Ectodermal cell (in vitro differentiated cells): ENCODE measurements around the gene CTRB1.
A peak's percentile ranks its signal among the peaks of the same experiment; 100 is the strongest.
"Not testable (repeated sequence)": the region's sequence is repeated elsewhere in the genome, so short reads cannot be mapped to it uniquely, and the experiment has no call there.

Source experiments
- H3K27ac ChIP-seq: 2 replicates; pipeline ENCODE4 v1.7.0; 2013; ENCODE audit warnings: mild to moderate bottlenecking, low read depth, low read length; ENCODE audit not compliant: insufficient read depth, poor library complexity, severe bottlenecking
- H3K27me3 ChIP-seq: 2 replicates; pipeline ENCODE4 v1.7.0; 2013; ENCODE audit warnings: mild to moderate bottlenecking, low read length; ENCODE audit not compliant: insufficient read depth, control insufficient read depth, poor library complexity, severe bottlenecking
- H3K36me3 ChIP-seq: one replicate; pipeline ENCODE4 v1.7.0; 2013; ENCODE audit warnings: low read length; ENCODE audit not compliant: control insufficient read depth, insufficient read depth
- H3K4me1 ChIP-seq: one replicate; pipeline ENCODE4 v1.7.0; 2013; ENCODE audit warnings: low read length; ENCODE audit not compliant: control insufficient read depth, insufficient read depth
- H3K4me3 ChIP-seq: 2 replicates; pipeline ENCODE4 v1.7.0; 2013; ENCODE audit warnings: low read depth, low read length, control low read depth; ENCODE audit not compliant: insufficient read depth
- H3K9me3 ChIP-seq: 2 replicates; pipeline ENCODE4 v1.7.0; 2013; ENCODE audit warnings: mild to moderate bottlenecking, low read length, moderate library complexity; ENCODE audit not compliant: control insufficient read depth
- WGBS, 2 experiments: methylation state at CpG; one replicate each; pipeline ENCODE4 v1.1.7; 2013; ENCODE audit warnings: missing lambda C conversion rate in 2 of 2; 5-methylcytosine and 5-hydroxymethylcytosine counted together

CTRB1 gene

GRCh38 chr16:75271441-75272096 is 52.8 kb downstream of the CTRB1 start:
- Histone ChIP-seq H3K27me3 (no peaks in the 10 kb centered on the region), H3K9me3 (no peaks in the 10 kb centered on the region), H3K27ac (peak overlapping the region; percentile 41), H3K36me3 (no peaks in the 10 kb centered on the region), H3K4me1 (no peaks in the 10 kb centered on the region), H3K4me3 (no peak overlapping the region)
- 90 to 92% methylated on average over 6 of the region's 6 CpGs for WGBS, 2 experiments

DNA sequence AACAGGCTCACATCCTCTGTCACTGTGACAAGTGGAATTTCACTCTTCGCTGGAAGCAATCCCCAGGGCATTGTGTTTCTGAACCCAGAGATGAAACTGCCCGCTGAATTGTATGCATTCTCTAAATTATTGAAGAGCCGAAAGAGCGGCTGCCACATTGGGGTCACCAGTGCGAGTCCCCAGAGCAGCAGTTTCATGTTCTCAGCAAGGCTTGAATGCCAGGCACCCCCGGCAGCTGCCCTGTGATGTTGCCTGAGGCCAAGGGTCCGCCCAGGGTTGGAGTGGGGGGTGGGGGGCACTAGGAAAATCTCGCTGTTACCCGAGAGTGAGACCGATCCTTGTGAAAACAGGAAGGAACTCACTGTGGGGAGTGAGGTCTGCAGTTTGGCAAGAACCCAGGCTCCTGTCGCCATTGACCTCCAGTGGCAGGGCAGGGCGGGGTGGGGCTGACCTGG is 53.3 kb downstream of the CTRB1 start:
- no peak overlapping the region for H3K4me3 ChIP-seq
- 75 to 80% methylated on average over 12 of the region's 12 CpGs for WGBS, 2 experiments
- no peaks in the 10 kb centered on the region for H3K27me3 ChIP-seq
- no peaks in the 10 kb centered on the region for H3K9me3 ChIP-seq
- H3K27ac ChIP-seq = peak overlapping the region; percentile 41
- no peaks in the 10 kb centered on the region for H3K4me1 ChIP-seq
- no peaks in the 10 kb centered on the region for H3K36me3 ChIP-seq

- 94 to 95% methylated on average over 10 of the region's 10 CpGs for WGBS, 2 experiments
- H3K27ac ChIP-seq, H3K4me1 ChIP-seq, H3K36me3 ChIP-seq, H3K27me3 ChIP-seq, H3K4me3 ChIP-seq, H3K9me3 ChIP-seq: not testable (repeated sequence)
Observed at GRCh38 chr16:75272629-75273028, 53.8 kb downstream of the CTRB1 start.

GRCh38 chr16:75273054-75273925 is 54.5 kb downstream of the CTRB1 start:
- H3K27ac ChIP-seq = no peak overlapping the region
- WGBS, 2 experiments = 88% methylated on average over 23 of the region's 23 CpGs
- H3K4me1 ChIP-seq = no peaks in the 10 kb centered on the region
- no peaks in the 10 kb centered on the region for H3K36me3 ChIP-seq
- H3K4me3 ChIP-seq = no peak overlapping the region
- H3K27me3 ChIP-seq = no peaks in the 10 kb centered on the region
- H3K9me3 ChIP-seq = no peaks in the 10 kb centered on the region
